Head of caudate nucleus (tissue), 42 donors: ENCODE measurements around the gene SPTSSB.
A peak's percentile ranks its signal among the peaks of the same experiment; 100 is the strongest.

Experiments used
- DNase-seq, 42 donors: peaks; one replicate each; pipeline versions ENCODE4 v3.0.0 to v3.0.0-alpha.2; 2020 to 2021; ENCODE audit warnings: mixed read lengths in 7 of 42
- intact Hi-C: fragments of 100-400 bp; cut with DNase I; formaldehyde crosslinking; loops from one replicate; pipeline ENCODE4 v1.15.0; 2022

SPTSSB gene

DNA sequence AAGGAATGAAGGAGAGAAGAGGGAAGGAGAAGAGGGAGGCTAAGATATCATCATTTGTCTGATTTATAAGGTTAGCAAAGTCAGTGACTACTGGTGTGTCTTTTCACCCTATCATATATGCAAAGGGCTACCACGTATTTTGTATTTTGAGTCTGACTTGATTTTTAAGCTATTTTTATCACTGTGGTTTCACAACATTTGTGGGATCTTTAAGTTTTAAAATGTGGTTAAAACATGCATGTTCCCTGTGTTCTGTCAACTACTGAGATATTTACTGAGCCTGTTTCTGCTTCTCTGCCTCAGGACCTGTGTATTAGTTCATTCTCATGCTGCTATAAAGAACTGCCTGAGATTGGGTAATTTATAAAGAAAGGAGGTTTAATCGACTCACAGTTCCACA lies 22.5 kb upstream of the SPTSSB start:
- intact Hi-C loops, result no loop called here
- DNase-seq, result no peak

DNA sequence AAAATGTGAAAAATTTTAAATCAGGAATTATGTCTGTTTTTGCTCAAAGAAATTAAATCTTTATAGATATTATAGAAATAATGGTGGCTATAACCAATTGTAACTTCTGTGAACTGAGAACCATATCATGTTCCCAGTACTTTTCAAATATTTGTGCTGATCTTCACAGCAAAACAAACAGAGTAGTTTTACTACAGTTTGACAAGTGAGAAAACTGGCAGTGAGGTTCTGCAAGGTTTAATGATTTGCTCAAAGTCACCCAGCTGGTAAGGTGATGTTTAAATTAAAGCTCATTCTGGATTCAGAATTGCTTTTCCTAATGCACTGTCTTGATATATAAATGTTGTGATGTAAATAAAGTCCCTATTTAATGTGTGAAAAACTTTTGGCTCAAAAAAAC lies 22.0 kb upstream of the SPTSSB start:
- intact Hi-C loops, result no loop called here
- DNase-seq, result no peak

DNA sequence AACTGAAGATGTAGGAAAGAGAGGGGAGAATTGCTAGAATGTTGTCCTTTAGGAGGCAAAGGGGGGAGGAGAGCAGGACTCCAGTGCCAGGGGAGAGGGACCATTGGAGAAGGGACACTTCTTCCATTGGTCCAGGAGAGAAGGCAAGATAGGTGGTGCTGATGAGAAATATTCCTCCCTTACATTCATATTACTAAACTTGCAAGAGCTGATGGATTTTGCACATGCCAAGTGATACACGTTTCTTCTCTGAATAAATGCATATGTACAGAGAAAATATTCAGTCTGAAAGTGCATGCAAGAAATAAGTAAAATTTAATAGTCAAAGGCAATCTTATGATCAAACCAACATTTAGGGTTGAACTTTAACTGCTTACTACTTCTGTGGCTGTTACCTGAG lies 21.5 kb upstream of the SPTSSB start:
- intact Hi-C loops, result no loop called here
- no peak for DNase-seq

- intact Hi-C loops, result no loop called here
Observed at GRCh38 chr3:161390200-161390599, 18.9 kb upstream of the SPTSSB start.

DNA sequence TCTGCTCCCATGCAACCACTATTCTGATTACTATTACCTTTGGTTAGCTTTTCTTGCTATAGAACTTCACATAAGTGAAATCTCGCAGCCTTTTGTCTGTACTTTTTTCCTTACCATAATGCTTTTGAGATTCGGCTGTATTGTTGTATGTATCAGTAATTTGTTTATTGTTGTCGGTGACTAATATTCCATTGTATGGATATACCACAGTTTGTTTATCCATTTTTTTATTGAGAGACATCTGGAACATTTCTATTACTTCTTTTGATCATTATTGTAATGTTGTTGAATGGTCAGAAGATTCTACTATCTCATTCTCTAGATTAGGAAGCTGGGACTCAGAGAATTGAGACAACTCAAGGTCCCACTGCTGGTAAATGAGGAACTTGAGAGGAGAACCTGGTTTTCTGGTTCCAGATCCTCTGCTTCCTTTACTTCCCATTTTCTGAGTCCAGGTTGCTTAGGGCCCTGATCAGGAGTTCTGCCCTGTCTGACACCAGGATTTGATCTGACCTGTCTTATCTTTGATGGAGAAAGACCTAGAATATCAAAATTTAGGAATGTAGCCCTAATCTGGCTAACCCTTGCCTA lies 18.2 kb upstream of the SPTSSB start:
- DNase-seq, result no peak
- intact Hi-C loops, result no loop called here

More at GRCh38 chr3:161390200-161390599, 18.9 kb upstream of the SPTSSB start:
- no peak for DNase-seq

DNA sequence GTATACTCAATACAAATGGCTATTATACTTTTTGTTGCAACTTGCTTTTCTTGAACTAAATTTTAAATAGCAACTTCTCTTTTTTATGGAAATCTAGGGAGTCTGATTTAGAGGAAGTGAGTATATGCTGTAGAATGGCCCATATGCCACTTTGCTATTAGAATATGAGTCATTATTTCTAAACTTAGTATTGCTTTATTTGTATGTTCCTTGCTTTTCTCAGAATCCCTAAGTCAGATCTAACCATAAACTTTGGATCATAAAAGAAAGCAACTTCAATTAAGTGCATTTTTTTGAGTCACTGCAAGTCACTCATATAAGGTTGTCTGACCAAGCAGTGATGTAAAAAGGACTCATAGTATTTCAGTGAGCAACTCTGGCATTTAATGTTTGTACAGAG lies 17.5 kb upstream of the SPTSSB start:
- no peak for DNase-seq
- intact Hi-C loops, result no loop called here

DNA sequence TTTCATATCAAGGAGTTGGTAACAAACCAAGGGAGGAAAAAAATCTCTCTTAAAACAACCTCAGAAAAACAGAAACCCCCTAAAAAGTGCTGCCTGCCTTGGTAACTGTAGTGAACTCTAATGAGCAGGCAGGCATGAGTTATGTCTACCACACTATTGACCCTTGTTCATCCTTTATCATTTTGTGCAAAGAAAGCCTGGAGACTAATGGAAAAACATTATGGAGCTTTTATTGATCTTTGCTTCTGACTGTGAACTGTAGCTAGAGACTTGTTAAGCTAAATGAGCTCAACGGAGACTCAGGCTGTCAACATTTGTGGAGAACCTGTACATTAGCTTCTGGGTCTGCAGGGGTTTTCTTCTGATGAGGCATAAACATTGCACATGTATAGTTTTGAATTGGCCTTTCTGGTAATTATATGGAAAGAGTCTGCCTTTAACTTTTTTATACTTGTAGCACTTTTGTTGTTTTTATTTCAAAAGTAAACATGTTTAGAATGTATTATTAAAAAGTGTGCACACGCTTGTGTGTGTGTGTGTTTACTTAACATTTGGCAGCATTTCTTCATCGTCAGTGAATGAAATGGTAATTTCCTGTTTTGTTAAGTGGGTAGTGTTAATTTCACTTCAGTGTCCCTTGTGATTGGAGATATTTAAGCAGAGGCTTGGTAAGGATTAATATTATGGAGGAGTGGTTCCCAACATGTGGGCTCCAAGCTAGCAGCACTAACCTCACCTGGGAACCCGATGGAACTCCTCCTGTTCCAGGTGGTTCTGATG lies 15.9 kb upstream of the SPTSSB start:
- intact Hi-C loops, result no loop called here
- no peak for DNase-seq

- intact Hi-C loops, result no loop called here
- peak; percentile 25 to 84 (median 59) for DNase-seq
Observed at GRCh38 chr3:161372321-161373260, 1.3 kb upstream of the SPTSSB start.

- intact Hi-C loops, result no loop called here
Observed at GRCh38 chr3:161369531-161369930, 1.8 kb downstream of the SPTSSB start.

GRCh38 chr3:161366094-161366493 lies 5.2 kb downstream of the SPTSSB start:
- DNase-seq, result no peak
- intact Hi-C loops, result no loop called here

More at GRCh38 chr3:161369531-161369930, 1.8 kb downstream of the SPTSSB start:
- no peak for DNase-seq

DNA sequence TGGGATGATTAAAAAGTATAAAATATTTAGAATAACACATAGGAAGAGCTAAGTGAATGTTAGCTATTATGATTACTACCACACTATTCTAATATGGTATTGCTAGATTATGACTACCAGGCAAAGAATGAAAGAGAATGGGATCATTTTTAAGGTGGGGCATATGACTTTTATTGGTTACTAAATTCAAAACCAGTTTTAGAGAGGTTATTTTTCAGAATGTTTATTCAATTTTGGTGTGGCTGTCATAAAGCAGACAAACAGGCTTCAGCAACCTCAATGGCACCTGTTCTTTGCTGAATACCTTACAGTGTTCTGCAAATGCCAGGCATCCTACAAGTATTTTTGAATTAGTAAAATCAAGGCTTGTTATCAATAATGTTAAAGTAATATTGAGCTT lies 12.8 kb downstream of the SPTSSB start:
- no peak for DNase-seq
- intact Hi-C loops, result no loop called here

- no peak for DNase-seq
- intact Hi-C loops, result no loop called here
Observed at GRCh38 chr3:161356287-161356686, 15.0 kb downstream of the SPTSSB start.

DNA sequence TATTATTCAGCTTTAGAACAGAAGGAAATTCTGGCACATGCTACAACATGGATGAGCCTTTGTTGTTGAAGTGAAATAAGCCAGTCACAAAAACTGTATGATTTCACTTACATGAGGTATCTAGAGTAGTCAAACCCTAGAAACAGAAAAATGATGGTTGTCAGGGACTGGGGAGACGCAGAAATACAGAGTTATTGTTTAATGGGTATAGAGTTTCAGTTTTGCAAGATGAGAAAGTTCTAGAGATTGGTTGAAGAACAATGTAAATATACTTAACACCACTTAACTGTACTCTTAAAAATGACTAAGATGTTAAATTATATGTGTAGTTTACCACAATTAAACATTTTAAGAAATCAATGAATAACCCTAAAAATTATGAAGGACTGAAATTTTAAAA lies 15.8 kb downstream of the SPTSSB start:
- intact Hi-C loops, result no loop called here

DNA sequence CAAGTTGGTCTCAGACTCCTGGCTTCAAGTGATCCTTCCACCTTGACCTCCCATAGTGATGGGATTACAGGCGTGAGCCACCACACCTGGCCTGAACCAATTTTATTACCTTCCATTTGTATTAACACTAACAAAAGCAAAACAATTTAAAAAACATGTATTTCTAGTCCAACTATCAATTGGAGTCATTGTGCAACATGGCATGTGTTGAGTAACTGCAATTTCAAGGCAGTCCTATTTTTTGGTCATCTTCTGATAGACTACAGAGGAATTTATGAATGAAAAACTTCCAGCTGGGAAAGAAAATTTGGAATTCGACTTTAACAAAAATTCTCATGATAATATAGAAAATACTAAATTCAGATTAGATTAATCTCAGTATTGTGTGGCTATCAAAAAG lies 16.8 kb downstream of the SPTSSB start:
- DNase-seq, result no peak
- intact Hi-C loops, result no loop called here

More for the DNA sequence above, 15.8 kb downstream of the SPTSSB start:
- DNase-seq, result no peak

DNA sequence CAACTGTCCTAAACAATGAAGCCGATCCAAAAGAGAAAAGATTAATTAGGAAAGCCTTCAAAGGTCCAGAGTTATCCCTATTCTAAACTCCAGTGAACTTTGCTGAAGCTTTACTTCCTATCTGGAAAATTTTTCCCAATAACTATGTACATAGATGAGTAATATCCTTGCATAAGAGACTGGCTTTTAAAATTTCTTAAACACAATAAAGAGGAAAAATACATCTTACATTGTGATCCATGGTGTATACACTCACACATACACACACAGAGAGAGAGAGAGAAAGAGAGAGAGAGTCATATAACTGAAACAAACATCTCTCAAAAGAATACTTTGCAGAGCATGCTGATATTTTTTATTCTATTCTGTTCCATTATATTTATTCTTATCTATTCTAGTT lies 20.0 kb downstream of the SPTSSB start:
- intact Hi-C loops, result no loop called here
- no peak for DNase-seq

DNA sequence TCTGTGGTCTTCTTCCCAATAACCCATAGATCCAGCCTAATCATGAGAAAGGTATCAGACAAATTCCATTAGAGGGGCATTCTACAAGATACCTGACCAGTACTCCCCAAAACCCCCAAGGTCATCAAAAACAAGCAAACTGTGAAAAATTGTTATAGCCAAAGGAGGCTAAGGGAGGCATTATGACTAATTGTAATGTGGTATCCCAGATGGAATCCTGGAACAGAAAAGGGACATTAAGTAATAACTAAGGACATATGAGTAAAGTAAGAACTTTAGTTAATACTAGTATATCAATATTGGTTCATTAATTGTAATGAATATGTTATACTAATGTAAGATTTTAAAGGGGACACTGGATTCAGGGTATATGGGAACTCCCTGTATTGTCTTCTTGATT lies 20.4 kb downstream of the SPTSSB start:
- no peak for DNase-seq
- intact Hi-C loops, result no loop called here

DNA sequence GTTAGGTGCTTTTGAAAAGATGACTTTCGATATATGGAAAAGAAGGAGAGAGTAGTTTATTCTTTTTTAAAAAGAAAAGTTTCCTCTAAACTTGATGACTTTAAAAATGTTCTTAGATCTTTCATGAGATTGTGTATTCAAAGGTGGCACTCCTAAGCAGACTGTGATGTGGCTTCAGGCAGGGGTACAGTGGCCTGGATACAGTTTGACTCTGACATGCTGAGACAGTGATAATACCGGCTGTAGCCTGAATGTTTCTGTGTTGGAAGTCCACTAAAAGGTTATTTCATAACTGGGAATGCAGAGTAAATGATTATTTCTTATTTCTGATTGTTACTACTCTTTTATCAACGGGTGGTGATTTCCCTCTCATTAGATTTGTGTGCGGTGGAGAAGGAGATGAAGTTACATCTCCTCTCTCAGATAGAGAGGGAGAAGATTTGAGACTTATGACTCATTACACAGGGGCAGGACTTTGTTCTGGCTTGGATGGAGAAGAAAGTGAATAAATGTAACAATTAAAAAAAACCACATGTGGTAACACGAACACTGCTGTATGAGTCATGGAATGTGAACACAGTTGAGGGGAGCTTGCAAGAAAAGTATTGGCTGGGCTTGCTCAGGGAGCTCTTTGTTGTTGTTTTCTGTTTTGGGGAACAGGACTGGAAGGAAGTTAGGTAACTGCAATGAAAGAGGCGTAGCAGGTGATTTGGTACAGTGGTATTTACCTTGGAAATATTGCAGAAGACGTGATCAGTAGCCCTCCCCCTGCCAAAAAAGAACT lies 21.6 kb downstream of the SPTSSB start:
- intact Hi-C loops, result no loop called here
- no peak for DNase-seq

GRCh38 chr3:161348796-161349400 lies 22.4 kb downstream of the SPTSSB start:
- intact Hi-C loops, result no loop called here
- DNase-seq, result no peak

DNA sequence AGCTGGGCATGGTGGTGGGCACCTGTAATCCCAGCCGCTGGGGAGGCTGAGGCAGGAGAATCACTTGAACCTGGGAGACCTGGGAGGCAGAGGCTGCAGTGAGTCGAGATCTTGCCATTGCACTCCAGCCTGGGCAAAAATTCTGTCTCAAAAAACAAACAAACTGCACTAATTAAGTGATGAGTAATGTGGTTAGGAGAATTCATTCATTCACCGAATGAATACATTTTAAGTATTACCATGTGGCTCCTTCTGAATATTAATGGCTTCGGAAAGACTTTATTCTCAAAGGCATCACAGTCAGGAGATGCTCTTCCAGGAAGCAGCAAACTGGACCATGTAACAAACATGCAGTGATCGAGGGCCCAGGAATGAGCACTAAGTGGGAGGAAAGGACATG lies 23.6 kb downstream of the SPTSSB start:
- no peak for DNase-seq
- intact Hi-C loops, result no loop called here
